22Rv1 (cell line): Measurements from ENCODE around the gene SUSD6.

Source experiments
- CTCF ChIP-seq: fragments of 450-650 bp; IDR thresholded peaks from 2 replicates; pipeline ENCODE4 v1.5.1; 2017; ENCODE audit warnings: mild to moderate bottlenecking
- ZFX ChIP-seq: fragments of 450-650 bp; IDR thresholded peaks from 2 replicates; pipeline ENCODE4 v1.6.1; 2017; ENCODE audit warnings: antibody characterized with exemption, borderline replicate concordance

- TF ChIP-seq CTCF (no peak), ZFX (no peak)
Observed at GRCh38 chr14:69619012-69619411, 7.6 kb downstream of the SUSD6 start.
